OCI-LY7 (cell line): ENCODE measurements around the gene BTNL3. TPM values are rescaled to one million over a fixed set of nuclear protein-coding genes. Genes with fewer than 3 reads are reported as not detected.

ENCODE experiments used
- BruUV-seq: library from RNA; stranded (reverse); fragments of 400-500 nt; replicated peaks from 2 replicates; lab custom pipeline; 2021; lab: Mats Ljungman, UMichigan
- CTCF ChIA-PET: fragments of 300-600 bp; sonication (Branson Sonifier 250); formaldehyde crosslinking; loops from one replicate; lab custom pipeline; 2022; ENCODE audit warnings: antibody characterized with exemption; ENCODE audit not compliant: unreplicated experiment; lab: Charles Lee
- POLR2A ChIA-PET: fragments of 300-600 bp; sonication (Branson Sonifier 250); formaldehyde crosslinking; loops from one replicate; lab custom pipeline; 2022; ENCODE audit warnings: antibody characterized with exemption; lab: Charles Lee
- DNase-seq: peaks from one replicate; pipeline ENCODE4 v3.0.0-alpha.2; 2015; ENCODE audit warnings: low spot score
- H2AFZ ChIP-seq: fragments of 200-600 bp; sonication (generic), shearing (Covaris generic); 2 replicates; pipeline ENCODE4 v1.6.1; 2014; ENCODE audit warnings: mild to moderate bottlenecking, antibody characterized with exemption, low read length, moderate library complexity
- H3K27ac ChIP-seq: fragments of 200-600 bp; sonication (generic); 2 replicates; pipeline ENCODE4 v1.5.1; 2014; ENCODE audit warnings: mixed run types, low read depth, mild to moderate bottlenecking, moderate library complexity, low read length, inconsistent platforms; ENCODE audit not compliant: poor library complexity, severe bottlenecking
- H3K36me3 ChIP-seq: fragments of 200-600 bp; sonication (generic); 2 replicates; pipeline ENCODE4 v1.6.1; 2014; ENCODE audit warnings: mild to moderate bottlenecking, antibody characterized with exemption, low read length, moderate library complexity, mixed read lengths; ENCODE audit not compliant: insufficient read depth
- H3K4me1 ChIP-seq: fragments of 200-600 bp; sonication (generic); 2 replicates; pipeline ENCODE4 v1.5.1; 2014; ENCODE audit warnings: mild to moderate bottlenecking, low read length; ENCODE audit not compliant: insufficient read depth, poor library complexity, severe bottlenecking
- H3K4me2 ChIP-seq: fragments of 200-600 bp; sonication (generic); 2 replicates; pipeline ENCODE4 v1.6.1; 2014; ENCODE audit warnings: mild to moderate bottlenecking, low read length
- H3K4me3 ChIP-seq: fragments of 200-600 bp; sonication (generic); 2 replicates; pipeline ENCODE4 v1.5.1; 2014; ENCODE audit warnings: mild to moderate bottlenecking, low read depth, low read length; ENCODE audit not compliant: poor library complexity, severe bottlenecking
- H3K79me2 ChIP-seq: fragments of 200-600 bp; sonication (generic); 2 replicates; pipeline ENCODE4 v1.6.1; 2016; ENCODE audit warnings: low read depth, mild to moderate bottlenecking, low read length, moderate library complexity, mixed read lengths; ENCODE audit not compliant: insufficient read depth
- H3K9me2 ChIP-seq: fragments of 200-600 bp; sonication (generic); 2 replicates; pipeline ENCODE4 v1.6.1; 2016; ENCODE audit warnings: mild to moderate bottlenecking, low read length, mixed read lengths; ENCODE audit not compliant: insufficient read depth
- H3K9me3 ChIP-seq: fragments of 200-600 bp; sonication (generic); 2 replicates; pipeline ENCODE4 v1.6.1; 2014; ENCODE audit warnings: mild to moderate bottlenecking, mixed run types, low read length, mixed read lengths
- H4K20me1 ChIP-seq: fragments of 200-600 bp; sonication (generic); 2 replicates; pipeline ENCODE4 v1.6.1; 2014; ENCODE audit warnings: mild to moderate bottlenecking, antibody characterized with exemption, low read length, moderate library complexity, mixed read lengths; ENCODE audit not compliant: insufficient read depth
- CTCF ChIP-seq: fragments of 200-600 bp; sonication (generic); conservative IDR thresholded peaks from 2 replicates; pipeline ENCODE4 v1.5.1; 2014; ENCODE audit warnings: mild to moderate bottlenecking, antibody characterized with exemption, low read length, moderate library complexity, mixed read lengths
- EZH2phosphoT487 ChIP-seq: fragments of 200-600 bp; sonication (generic); IDR thresholded peaks from 2 replicates; pipeline ENCODE4 v1.6.1; 2018; ENCODE audit warnings: low read depth, borderline replicate concordance, mild to moderate bottlenecking, mixed run types, antibody characterized with exemption, low read length, moderate library complexity, mixed read lengths
- intact Hi-C: fragments of 100-400 bp; cut with micrococcal nuclease; formaldehyde crosslinking; loops from one replicate; pipeline ENCODE4 v1.10.0; 2022; ENCODE audit not compliant: unreplicated experiment
- total RNA-seq, 2 experiments: library from RNA; depleted of rRNA in 1 of 2; stranded (reverse); fragments of >200 nt in 1 of 2; shearing (Covaris generic) in 1 of 2; gene quantifications; 2 replicates each; pipeline ENCODE4 v1.2.3, GENCODE V29; 2014 to 2022

BTNL3 gene
- total RNA-seq, 2 experiments from 2014 or later, result not detected

- H3K36me3 ChIP-seq, result no peaks in the 10 kb centered on the region
- no peaks in the 10 kb centered on the region for H4K20me1 ChIP-seq
- intact Hi-C loops, result loop anchor here (5.0 kb wide), 1 partner anchor 258 kb away; no protein-coding TSS in a partner anchor
- CTCF ChIA-PET, result no interaction called here
- no peak for DNase-seq
- no peak for TF ChIP-seq CTCF
- TF ChIP-seq EZH2phosphoT487, result no peak
- H3K4me3 ChIP-seq, result no peak overlapping the region
- no peaks in the 10 kb centered on the region for H3K9me2 ChIP-seq
- no TSS peak for BruUV-seq
- no peaks in the 10 kb centered on the region for H3K79me2 ChIP-seq
- H3K9me3 ChIP-seq, result no peaks in the 10 kb centered on the region
- H2AFZ ChIP-seq, result no peak overlapping the region
- H3K4me1 ChIP-seq, result peaks cover 25% of the 10 kb centered on the region
- no peak overlapping the region for H3K27ac ChIP-seq
- POLR2A ChIA-PET, result interaction anchor here (1.2 kb wide), 1 partner anchor 11 kb away, joined by 4 read pairs; no protein-coding TSS in a partner anchor
- no peak overlapping the region for H3K4me2 ChIP-seq
These were observed 51.9 kb downstream of the BTNL3 start for GRCh38 chr5:181040631-181040945.

- intact Hi-C loops, result loop anchor here (5.0 kb wide), 1 partner anchor 259 kb away; no protein-coding TSS in a partner anchor
- no peak overlapping the region for H3K4me2 ChIP-seq
- BruUV-seq, result no TSS peak
These were observed 52.4 kb downstream of the BTNL3 start for GRCh38 chr5:181041043-181041442.

More at GRCh38 chr5:181041043-181041442, 52.4 kb downstream of the BTNL3 start:
- H3K4me1 ChIP-seq, result peaks cover 29% of the 10 kb centered on the region
- no peak for DNase-seq
- CTCF ChIA-PET, result no interaction called here
- no peaks in the 10 kb centered on the region for H3K79me2 ChIP-seq
- no peaks in the 10 kb centered on the region for H3K36me3 ChIP-seq
- no peak overlapping the region for H2AFZ ChIP-seq
- no peak for TF ChIP-seq EZH2phosphoT487
- TF ChIP-seq CTCF, result no peak
- H4K20me1 ChIP-seq, result no peaks in the 10 kb centered on the region
- H3K9me3 ChIP-seq, result no peaks in the 10 kb centered on the region
- H3K4me3 ChIP-seq, result no peak overlapping the region
- POLR2A ChIA-PET, result no interaction called here
- no peaks in the 10 kb centered on the region for H3K9me2 ChIP-seq
- no peak overlapping the region for H3K27ac ChIP-seq
